GM18508 (cell line): ENCODE data around the gene FNDC5.

Experiments used
- ATAC-seq: cut with Tn5 transposase; IDR thresholded peaks from one replicate; pipeline ENCODE4 v1.9.1; 2021; ENCODE audit warnings: moderate number of reproducible peaks; ENCODE audit not compliant: insufficient read depth, unreplicated experiment

The FNDC5 gene

GRCh38 chr1:32868806-32869455, 1.8 kb downstream of the FNDC5 start:
- no peak for ATAC-seq

- no peak for ATAC-seq
Observed at GRCh38 chr1:32868085-32868484, 2.6 kb downstream of the FNDC5 start.

- ATAC-seq = no peak
Observed at GRCh38 chr1:32867671-32868070, 3.0 kb downstream of the FNDC5 start.

GRCh38 chr1:32867151-32867550, 3.6 kb downstream of the FNDC5 start:
- no peak for ATAC-seq

GRCh38 chr1:32865639-32866405, 4.9 kb downstream of the FNDC5 start:
- ATAC-seq = no peak

GRCh38 chr1:32864375-32865019, 6.2 kb downstream of the FNDC5 start:
- no peak for ATAC-seq

GRCh38 chr1:32863881-32864245, 6.8 kb downstream of the FNDC5 start:
- no peak for ATAC-seq

GRCh38 chr1:32863218-32863880, 7.4 kb downstream of the FNDC5 start:
- ATAC-seq = no peak

- no peak for ATAC-seq
Observed at GRCh38 chr1:32861904-32862695, 8.6 kb downstream of the FNDC5 start.

- ATAC-seq = no peak
Observed at GRCh38 chr1:32860566-32860965, 10.1 kb downstream of the FNDC5 start.

- ATAC-seq = no peak
Observed at GRCh38 chr1:32859915-32860314, 10.8 kb downstream of the FNDC5 start.

GRCh38 chr1:32858791-32859190, 11.9 kb downstream of the FNDC5 start:
- no peak for ATAC-seq

GRCh38 chr1:32858136-32858535, 12.6 kb downstream of the FNDC5 start:
- no peak for ATAC-seq

- ATAC-seq = no peak
Observed at GRCh38 chr1:32855861-32856617, 14.7 kb downstream of the FNDC5 start.

- no peak for ATAC-seq
Observed at GRCh38 chr1:32848354-32849063, 22.2 kb downstream of the FNDC5 start.

- ATAC-seq = no peak
Observed at GRCh38 chr1:32831878-32832277, 38.8 kb downstream of the FNDC5 start.

GRCh38 chr1:32830092-32830852, 40.4 kb downstream of the FNDC5 start:
- no peak for ATAC-seq

- no peak for ATAC-seq
Observed at GRCh38 chr1:32828341-32828740, 42.4 kb downstream of the FNDC5 start.
